Stimulated activated CD4-positive, alpha-beta T cell treated with anti-CD3 and anti-CD28 coated beads, Interleukin-1b, Interleukin-23, amount 100 ng/mL, for 48 hours (primary cell): Measurements from ENCODE around the gene ADK.
"Not testable (repeated sequence)": the region's sequence is repeated elsewhere in the genome, so short reads cannot be mapped to it uniquely, and the experiment has no call there.

Experiments used
- DNase-seq: peaks from one replicate; pipeline ENCODE4 v3.0.0-alpha.2; 2020

ADK gene

DNA sequence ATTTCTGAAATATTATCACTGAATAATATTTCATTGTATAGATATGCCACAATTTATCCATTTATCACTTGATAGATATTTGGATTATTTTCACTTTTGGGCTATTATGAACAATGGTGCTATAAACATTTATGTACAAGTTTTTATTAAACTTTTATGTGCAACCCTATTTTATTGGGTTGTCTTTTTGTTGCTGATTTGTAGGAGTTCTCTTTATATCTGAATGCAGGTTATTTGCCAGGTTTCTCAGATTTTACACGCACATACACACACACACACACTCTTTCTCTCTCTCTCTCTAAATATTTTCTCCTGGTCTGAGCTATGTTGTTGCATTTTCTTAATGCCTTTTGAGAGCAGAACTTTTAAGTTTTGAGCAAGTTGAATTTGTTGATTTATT is 36.2 kb downstream of the ADK start:
- no peak for DNase-seq

DNA sequence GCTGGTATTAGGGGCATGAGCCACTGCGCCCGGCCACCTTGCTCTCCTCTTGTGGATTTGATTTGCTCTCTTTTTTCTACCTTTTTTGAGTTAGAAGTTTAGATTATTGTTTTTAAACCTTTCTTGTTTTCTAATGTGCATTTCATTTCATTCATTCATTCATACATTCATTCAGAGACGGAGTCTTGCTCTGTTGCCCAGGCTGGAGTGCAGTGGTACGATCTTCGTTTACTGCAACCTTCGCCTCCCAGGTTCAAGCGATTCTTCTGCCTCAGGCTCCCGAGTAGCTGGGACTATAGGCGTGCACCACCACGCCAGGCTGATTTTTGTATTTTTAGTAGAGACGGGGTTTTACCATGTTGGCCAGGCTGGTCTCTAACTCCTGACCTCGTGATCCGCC is 37.6 kb downstream of the ADK start:
- not testable (repeated sequence) for DNase-seq

DNA sequence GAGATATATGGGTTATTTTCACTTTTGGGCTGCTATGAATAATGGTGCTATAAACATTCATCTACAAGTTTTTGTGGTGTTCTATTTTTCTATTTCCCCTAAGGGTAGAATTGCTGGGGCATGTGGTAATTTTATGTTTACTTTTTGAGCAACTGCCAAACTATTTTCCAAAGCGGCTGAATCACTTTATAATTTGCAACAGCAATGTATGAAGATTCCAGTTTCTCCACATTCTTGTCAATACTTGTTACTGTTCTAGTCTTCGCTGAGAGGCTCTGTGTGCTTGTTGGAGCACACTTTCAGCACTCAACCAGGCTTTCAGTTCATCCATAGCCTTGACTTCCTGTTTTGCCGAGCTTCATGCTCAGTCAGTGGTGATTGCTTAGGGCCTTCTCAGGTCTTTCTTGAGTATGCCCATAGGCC is 39.0 kb downstream of the ADK start:
- no peak for DNase-seq

DNA sequence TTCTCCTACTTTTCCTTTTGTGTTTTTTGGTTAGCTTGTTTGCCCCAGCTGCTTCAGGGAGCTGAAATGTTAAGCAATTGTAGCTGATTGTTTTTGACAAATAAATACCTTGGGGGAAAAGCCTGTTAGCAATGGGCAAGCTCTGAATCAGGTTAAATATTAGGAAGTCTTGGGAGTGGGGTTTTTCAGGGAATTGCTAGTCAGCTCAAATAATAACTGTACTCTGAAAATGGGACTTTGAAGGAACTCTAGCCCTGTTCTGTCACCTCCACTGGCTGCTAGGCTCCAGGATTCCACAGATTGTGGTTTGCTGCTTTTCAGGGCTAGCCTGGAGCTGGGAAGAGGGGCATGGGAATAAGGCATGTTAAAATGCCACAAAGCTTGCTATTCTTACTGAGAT is 39.5 kb downstream of the ADK start:
- no peak for DNase-seq

DNA sequence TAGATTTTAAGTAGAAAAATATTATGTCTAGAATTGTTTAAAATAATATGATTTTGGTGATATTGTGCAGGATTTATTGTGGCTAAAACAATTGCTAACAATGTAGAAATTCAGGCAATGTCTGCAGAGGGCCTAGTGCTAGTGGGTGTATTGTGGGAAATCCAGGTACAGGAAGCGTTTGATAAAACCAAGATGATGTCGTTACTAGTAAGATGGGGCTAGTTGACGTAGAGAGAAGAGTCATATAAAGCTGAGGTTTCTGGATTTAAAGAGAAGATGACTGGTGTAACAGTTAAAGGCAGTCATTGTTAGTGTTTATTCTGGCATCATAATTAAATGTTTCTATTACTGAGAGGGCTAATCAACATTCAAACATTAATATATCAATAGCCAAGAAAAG is 43.5 kb downstream of the ADK start:
- DNase-seq: no peak

DNA sequence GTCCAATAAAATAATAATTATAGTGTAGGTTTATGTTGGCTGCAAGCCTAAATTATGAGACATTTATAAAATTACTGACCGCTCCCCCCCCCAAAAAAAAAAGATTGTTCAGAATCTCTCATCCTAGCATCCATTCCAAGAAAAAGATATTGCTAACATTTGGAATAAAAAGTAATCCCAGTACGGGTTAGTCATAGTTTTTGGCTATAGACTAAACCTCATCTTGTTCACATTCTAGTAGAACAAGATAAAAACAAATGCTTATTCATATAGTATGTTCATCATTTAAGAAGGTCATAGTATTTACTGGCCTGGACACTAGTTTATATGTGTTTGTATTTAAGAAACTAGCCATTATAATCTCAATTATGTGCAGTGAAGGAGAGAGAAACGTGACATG is 44.0 kb downstream of the ADK start:
- DNase-seq: no peak

DNA sequence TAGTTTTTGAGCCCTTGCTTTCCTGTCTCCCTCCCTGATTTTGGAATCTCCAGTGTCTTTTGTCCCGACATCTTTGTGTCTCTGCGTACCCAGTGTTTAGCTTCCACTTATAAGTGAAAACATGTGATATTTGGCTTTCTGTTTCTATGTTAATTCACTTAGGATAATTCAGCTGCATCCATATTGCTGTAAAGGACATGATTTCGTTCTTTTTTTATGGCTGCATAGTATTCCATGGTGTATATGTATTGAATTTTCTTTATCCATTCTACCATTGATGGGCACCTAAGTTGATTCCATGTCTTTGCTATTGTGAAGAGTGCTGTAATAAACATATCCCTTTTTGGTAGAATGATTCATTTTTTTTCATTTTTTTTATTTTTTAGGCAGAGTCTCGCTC is 48.3 kb downstream of the ADK start:
- DNase-seq: no peak

DNA sequence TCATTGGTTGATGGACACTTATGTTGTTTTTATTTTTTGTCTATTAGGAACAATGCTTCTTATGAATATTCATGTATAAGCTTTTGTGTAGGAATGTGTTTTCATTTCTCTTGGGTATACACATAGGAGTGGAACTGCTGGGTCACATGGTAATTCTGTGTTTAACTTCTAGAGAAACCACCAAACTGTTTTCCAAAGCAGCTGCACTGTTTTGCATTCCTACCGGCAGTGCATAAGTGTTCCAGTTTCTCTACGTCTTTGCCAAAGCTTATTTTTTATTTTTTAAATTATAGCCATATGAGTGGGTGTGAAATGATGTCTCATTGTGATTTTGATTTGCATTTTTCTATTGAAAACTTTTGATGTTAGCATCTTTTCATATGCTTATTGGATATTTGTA is 51.3 kb downstream of the ADK start:
- no peak for DNase-seq

DNA sequence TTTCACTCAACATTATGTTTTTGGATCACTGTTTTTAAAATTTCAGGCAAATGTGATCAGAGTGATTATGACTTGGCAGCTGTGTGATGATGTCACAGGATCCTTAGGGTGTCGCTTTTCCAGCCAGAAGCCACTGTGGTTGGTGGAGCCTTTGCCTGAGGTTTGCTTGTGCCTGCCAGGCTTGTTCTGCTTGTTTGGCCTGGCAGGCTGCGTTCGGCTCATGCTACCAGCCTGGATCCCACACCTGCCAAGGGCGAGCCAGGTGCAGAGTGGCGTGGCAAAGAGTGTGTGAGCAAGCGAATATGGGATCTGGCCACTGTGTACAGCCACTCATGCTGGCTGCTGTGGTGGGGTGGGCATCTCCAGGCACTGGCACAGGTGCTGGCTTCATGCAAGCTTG is 55.7 kb downstream of the ADK start:
- no peak for DNase-seq

DNA sequence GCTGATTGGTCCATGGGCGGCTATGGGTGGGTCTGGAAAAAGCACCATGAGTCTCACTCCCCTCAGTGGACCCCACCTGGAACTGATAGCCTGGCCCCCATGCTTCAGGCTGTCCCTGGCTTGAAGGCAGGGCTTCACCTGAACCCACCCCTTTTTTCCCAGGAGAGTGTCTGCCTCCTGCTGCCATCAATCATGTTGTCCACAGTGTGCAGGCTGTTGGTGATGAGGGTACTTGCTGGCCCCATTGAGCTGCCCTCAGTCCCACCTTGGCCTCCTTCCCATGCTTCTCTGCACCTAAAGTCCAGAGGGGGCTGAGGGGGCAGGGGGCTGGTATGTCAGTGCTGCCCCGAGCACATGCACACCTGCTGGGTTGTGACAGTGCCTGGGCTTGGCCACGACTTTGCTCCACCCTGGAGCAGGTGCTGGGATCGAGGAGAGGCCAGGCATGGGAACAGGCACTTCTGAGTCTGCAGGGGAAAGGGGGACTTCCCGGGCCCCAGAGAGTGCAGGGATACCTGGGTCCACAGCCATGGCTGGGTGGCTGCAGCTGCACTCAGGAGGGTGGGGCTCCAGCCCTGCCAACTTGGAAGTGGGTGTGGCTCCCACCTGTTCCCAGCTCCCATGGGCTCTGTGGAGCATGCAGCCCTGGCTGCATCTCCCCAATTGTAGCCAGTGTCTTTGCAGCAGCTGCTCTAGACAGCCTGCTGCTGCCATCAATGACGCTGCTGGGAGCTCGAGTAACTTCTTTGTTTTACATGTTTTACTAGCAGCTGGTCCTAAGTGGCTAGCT is 56.9 kb downstream of the ADK start:
- no peak for DNase-seq

DNA sequence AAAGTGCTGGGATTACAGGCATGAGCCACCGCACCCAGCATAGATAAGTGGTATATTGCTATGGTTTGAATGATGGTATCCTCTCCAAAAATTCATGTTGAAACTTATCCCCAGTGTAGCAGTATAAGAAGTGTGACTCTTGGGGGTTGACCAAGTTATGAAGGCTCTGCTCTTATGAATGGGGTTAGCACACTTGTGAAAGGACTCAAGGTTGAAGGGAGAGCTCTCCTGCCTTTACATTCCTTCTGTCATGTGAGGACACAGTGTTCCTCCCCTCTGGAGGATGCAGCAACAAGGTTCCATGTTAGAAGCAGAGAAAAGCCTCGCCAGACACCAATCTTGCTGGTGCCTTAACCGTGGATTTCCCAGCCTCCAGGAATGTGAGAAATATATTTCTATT is 58.0 kb downstream of the ADK start:
- no peak for DNase-seq

DNA sequence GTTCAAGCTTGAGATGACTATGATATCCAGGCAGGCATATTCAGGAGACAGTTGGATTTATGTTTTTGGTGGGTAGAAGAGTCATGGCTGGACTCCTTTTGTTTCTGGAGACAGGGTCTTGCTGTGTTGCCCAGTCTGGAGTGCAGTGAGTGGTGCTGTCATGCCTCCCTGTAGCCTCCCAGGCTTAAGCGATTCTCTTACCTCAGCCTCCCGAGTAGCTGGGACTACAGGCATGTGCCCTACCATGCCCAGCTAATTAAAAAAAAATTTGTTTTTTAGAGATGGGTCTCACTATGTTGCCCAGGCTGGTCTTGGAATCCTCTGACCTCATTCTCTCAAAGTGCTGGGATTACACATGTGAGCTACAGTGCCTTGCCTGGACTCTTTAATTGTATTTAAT is 62.0 kb downstream of the ADK start:
- DNase-seq: no peak

DNA sequence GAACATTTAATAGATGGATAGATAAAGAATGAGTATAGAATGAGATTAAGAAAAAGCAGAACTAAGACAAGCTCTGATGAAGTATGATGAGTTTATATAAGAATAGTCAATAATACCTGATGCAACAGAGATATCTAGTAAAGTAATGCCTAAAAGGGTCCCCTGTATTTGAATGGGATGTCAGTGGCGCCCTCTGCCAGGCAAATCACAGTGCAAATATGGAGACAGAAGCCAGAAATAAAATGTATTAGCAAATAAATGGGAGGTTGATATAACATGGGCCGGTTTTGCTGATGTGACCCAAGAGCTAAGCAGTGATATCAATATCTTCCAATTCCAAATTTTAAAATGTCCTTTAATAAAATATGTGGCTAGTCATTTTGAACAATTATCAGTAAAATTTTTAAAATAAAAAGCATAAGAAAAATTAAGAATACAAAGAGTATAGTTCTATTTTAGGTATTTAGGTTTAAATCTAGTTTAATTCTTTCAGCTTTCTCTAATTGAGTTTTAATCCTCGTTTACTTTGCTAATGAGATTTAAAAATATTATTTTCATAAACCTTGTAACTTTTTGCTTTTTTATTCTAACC is 62.6 kb downstream of the ADK start:
- no peak for DNase-seq

DNA sequence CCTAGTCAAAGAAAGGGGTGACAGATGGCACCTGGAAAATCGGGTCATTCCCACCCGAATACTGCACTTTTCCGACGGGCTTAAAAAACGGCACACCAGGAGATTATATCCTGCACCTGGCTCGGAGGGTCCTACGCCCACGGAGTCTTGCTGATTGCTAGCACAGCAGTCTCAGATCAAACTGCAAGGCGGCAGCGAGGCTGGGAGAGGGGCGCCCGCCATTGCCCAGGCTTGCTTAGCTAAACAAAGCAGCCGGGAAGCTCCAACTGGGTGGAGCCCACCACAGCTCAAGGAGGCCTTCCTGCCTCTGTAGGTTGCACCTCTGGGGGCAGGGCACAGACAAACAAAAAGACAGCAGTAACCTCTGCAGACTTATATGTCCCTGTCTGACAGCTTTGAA is 66.1 kb downstream of the ADK start:
- DNase-seq: not testable (repeated sequence)

DNA sequence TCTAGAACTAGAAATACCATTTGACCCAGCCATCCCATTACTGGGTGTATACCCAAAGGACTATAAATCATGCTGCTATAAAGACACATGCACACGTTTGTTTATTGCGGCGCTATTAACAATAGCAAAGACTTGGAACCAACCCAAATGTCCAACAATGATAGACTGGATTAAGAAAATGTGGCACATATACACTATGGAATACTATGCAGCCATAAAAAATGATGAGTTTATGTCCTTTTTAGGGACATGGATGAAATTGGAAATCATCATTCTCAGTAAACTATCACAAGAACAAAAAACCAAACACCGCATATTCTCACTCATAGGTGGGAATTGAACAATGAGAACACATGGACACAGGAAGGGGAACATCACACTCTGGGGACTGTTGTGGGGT is 71.4 kb downstream of the ADK start:
- not testable (repeated sequence) for DNase-seq

DNA sequence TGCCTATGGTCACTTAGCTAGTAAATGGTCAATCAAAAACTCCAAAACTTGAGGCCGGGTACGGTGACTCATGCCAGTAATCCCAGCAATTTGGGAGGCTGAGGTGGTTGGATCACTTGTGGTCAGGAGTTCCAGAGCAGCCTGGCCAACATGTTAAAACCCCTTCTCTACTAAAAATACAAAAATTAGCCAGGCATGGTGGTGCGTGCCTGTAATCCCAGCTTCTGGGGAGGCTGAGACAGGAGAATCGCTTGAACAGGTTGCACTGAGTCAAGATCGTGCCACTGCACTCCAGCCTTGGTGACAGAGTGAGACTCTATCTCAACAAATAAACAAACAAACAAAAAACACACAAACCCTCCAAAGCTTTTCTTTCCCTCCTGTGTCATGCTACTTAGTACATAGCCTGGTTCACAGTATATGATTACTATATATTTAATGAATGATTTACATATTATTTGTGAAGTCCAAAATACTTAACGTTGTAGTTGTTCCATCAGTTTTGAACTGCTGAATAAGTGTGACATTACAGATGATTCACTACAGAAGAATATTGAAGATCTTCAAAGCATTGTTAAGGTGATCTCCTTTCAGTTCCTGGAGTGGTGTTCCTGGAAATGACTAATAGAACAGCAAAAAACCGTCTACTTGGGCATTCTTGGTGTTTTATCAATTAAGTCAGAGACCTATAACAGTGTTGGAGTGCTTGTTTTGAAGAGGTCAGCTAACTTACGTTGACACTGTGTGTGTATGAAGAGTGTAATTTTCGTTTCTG is 72.9 kb downstream of the ADK start:
- DNase-seq: no peak

DNA sequence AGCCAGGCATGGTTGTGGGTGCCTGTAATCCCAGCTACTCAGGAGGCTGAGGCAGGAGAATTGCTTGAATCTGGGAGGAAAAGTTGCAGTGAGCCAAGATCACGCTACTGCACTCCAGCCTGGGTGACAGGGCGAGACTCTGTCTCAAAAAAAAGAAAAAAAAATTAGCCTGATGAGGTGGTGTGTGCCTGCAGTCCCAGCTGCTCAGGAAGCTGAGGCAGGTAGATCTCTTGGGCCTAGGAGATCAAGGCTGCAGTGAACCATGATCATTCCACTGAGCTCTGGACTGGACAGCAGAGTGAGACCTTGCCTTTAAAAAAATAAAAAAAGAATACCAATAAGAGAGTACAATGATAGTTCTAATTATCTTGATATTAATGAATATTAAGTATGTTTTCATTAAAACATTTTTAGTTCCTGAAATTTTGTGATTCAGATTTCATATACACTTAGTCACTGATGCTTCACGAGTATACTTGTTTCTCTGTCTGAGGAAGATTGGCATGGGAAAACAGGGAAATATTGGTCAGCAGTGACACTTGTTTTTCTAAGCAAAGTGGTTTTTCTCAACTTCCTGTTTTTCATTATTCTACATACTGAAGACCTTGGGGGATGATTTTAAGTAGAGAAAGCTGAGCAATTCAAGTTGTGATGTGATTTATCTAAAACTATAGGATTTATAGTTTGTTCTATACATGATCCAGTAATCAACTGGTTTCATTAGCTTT is 76.8 kb downstream of the ADK start:
- DNase-seq: no peak

DNA sequence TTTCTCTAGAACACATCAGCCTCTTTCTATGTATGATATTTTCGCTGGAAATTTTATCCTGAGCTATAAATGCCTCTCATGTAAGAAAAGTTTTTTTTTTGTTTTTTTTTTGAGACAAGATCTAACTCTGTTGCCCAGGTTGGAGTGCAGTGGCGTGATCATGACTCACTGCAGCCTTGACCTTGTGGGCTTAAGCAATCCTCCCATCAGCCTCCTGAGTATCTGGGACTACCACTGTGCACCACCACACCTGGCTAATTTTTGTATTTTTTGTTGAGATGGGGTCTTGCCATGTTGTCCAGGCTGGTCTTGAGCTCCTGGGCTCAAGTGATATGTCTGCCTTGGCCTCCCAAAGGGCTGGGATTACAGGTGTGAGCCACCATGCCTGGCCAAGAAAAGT is 80.4 kb downstream of the ADK start:
- no peak for DNase-seq

DNA sequence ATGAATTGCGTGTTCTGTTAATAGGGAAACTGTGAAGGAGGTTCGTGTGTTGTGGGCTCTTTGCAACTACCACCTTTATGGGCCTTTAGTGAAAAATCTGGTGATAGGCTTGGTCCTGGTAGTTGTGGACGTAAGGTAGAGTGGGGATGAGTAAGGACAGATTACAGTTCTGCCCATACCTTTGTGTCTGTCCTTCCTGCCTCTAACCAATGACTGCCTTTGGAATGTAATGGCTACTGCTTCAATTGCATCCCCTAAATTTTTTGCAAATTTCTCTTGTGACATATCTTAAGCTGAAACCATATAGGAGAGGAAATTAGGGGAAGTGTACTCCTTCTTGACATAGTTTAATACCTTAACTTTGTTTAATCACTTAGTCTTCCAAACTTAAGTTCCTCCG is 82.3 kb downstream of the ADK start:
- DNase-seq: no peak

DNA sequence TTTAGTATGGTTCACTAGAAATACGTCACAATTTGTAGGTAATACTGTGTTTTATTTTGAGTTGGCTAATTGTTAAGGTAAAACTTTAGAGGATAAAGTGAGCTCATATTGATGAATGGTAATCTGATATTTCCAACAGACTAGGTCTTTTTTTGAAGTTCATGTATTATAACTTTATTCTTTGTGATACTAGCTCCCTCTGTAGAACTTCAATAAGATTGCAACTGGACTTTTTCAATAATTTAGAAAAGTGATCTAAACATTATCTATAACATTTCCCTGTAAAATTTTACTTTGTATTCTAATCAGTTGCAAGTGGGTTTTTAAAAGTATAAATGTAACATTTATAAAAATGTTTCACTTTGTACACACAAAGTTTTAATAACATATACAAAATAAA is 83.5 kb downstream of the ADK start:
- no peak for DNase-seq

DNA sequence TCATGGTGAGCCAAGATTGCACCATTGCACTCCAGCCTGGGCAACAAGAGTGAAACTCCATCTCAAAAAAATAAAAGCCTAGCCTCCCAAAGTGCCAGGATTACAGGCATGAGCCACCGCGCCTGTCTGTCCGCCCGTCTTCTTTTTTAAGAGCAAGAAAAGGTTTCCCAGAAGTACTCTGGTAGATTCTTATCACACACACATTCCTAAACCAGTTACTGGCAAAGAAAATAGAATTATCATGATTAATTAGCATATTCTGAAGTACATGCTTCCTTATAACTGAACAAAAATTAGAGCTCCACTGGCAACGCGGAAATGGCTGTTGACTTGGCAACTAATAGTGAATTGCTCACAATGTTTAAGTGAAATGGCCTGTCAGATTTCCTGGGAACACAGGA is 87.0 kb downstream of the ADK start:
- DNase-seq: no peak

DNA sequence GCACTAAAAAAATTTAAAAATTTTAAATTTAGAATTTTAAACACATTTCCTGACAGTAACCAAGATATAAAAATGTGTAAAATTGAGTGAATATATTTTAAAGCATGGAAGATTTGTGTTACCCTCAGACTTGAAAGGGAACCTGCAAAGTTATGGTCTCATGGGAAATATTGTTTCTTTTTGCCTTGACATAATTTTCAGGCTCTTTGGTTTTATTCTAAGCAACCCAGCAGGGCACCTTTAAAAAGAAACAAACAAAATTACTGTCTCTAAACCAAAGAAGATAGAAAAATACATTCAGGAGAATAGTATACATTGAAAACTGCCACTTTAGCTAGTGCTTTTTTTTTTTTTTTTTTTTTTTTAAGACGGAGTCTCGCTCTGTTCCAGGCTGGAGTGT is 87.5 kb downstream of the ADK start:
- no peak for DNase-seq

DNA sequence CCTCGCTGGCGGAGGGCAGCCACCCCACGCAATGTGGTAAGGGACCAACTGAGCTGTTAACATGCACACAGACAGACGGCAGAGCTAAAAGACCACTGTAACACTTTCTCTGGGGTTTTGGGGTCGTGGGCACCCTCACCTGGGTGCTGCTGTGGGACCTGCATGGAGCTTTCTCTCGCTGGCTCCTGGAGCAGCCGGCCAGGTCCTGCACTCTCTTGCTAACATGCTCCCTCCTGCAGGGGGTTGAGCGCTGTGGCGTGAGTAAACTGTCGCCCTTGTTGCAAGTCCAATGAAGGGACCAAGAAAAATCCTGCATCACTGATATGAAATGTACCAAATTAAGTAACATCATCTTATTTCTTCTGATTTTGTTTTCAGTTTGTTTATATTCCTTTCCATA is 92.0 kb downstream of the ADK start:
- DNase-seq: no peak
